Osteoblast (primary cell): ENCODE data around the gene NSMCE1. TPM values are rescaled to one million over a fixed set of nuclear protein-coding genes. Genes with fewer than 3 reads are reported as not detected.

Experiments
- DNase-seq: peaks from one replicate; pipeline ENCODE4 v3.0.0; 2011; ENCODE audit warnings: low spot score, mixed read lengths; ENCODE audit not compliant: insufficient read length; ENCODE audit errors: missing footprints
- H2AFZ ChIP-seq: 2 replicates; pipeline ENCODE4 v1.6.0; 2011; ENCODE audit warnings: mild to moderate bottlenecking, low read length
- H3K27ac ChIP-seq: 2 replicates; pipeline ENCODE4 v1.5.1; 2011; ENCODE audit warnings: mild to moderate bottlenecking, low read depth, low read length, moderate library complexity
- H3K27me3 ChIP-seq: 2 replicates; pipeline ENCODE4 v1.6.0; 2012; ENCODE audit warnings: mild to moderate bottlenecking, control low read depth, inconsistent platforms, low read length, moderate library complexity; ENCODE audit not compliant: insufficient read depth
- H3K36me3 ChIP-seq: 2 replicates; pipeline ENCODE4 v1.5.1; 2011; ENCODE audit warnings: mild to moderate bottlenecking, low read length, control low read depth, moderate library complexity; ENCODE audit not compliant: insufficient read depth
- H3K4me1 ChIP-seq: 2 replicates; pipeline ENCODE4 v1.5.1; 2011; ENCODE audit warnings: mild to moderate bottlenecking, low read length, control low read depth, moderate library complexity; ENCODE audit not compliant: insufficient read depth
- H3K4me2 ChIP-seq: 2 replicates; pipeline ENCODE4 v1.6.0; 2011; ENCODE audit warnings: mild to moderate bottlenecking, low read length; ENCODE audit not compliant: insufficient read depth
- H3K4me3 ChIP-seq: fragments of 200-600 bp; sonication (generic); 3 replicates; pipeline ENCODE4 v1.5.1; 2012; ENCODE audit warnings: mild to moderate bottlenecking, low read length, inconsistent platforms; ENCODE audit not compliant: insufficient read depth
- H3K79me2 ChIP-seq: 2 replicates; pipeline ENCODE4 v1.6.0; 2012; ENCODE audit warnings: mild to moderate bottlenecking, low read length, control low read depth, inconsistent platforms; ENCODE audit not compliant: insufficient read depth
- H3K9me3 ChIP-seq: 2 replicates; pipeline ENCODE4 v1.5.1; 2011; ENCODE audit warnings: low read depth, low read length, control low read depth
- H4K20me1 ChIP-seq: 2 replicates; pipeline ENCODE4 v1.6.0; 2012; ENCODE audit warnings: mild to moderate bottlenecking, low read length, control low read depth; ENCODE audit not compliant: insufficient read depth
- total RNA-seq: library from RNA; depleted of rRNA; stranded (reverse); fragments of >200 nt; gene quantifications from 2 replicates; pipeline ENCODE4 v1.2.3, GENCODE V29; 2012
- TF ChIP-seq, protein P1 (sequence below): IDR thresholded peaks from 2 replicates; pipeline ENCODE4 v1.5.1; 2011; ENCODE audit warnings: mild to moderate bottlenecking, low read depth, low read length, moderate library complexity; ENCODE audit errors: extremely low read depth

NSMCE1 gene
- total RNA-seq, 1 donor: 57.9 TPM

DNA sequence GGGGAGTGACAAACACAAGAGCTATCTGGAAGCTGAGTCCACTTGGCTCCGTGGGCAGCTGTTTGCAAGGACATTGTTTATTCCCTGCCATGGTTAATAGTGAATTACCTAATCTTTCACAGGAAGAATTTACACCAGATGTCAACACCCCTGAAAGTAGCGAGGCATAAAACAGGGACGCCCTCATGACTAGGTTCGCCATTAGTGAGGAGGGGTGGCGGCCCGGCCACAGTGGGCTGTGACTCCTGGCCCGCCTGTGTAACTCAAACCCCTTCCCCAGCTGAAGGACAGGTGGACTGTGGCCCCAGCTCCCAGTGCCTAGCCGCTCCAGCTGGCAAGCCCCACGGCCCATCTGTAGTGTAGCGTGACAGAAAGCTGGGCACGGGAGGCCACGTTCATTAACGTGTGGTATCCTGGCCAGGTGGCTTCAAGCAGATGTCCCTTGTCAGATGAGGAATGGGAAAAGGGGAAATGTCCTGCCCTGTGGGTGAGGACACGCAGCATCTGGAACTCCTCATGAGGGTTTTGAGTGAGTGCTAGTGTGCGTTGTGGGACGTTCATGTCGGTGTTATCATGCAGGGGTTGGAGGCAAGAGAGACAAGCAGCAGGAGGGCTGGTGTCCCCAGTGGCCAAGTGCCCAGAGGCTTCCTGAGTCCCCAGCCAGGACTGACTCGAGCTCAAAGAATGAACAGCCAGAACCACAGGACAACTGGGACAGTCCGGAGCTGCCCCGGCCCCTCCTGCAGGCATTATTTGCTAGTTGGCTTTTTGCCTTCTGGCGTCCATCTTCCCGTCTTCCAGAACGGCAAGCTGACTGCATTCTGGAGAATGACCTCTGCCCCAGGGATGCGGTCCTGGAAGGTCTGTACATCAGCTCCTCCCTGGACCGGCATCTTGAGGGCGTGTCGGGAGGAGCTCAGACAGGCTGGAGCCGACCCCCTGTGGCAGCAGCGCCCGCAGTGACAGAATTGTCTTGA is 46.0 kb downstream of the NSMCE1 start:
- Histone ChIP-seq H3K27ac (no peak overlapping the region), H3K27me3 (no peaks in the 10 kb centered on the region), H3K36me3 (peaks cover 6% of the 10 kb centered on the region), H3K4me3 (no peak overlapping the region), H4K20me1 (no peaks in the 10 kb centered on the region), H3K9me3 (no peaks in the 10 kb centered on the region), H3K79me2 (no peaks in the 10 kb centered on the region), H3K4me2 (no peak overlapping the region), H3K4me1 (peaks cover 2% of the 10 kb centered on the region), H2AFZ (no peak overlapping the region)
- TF ChIP-seq, protein P1, sequence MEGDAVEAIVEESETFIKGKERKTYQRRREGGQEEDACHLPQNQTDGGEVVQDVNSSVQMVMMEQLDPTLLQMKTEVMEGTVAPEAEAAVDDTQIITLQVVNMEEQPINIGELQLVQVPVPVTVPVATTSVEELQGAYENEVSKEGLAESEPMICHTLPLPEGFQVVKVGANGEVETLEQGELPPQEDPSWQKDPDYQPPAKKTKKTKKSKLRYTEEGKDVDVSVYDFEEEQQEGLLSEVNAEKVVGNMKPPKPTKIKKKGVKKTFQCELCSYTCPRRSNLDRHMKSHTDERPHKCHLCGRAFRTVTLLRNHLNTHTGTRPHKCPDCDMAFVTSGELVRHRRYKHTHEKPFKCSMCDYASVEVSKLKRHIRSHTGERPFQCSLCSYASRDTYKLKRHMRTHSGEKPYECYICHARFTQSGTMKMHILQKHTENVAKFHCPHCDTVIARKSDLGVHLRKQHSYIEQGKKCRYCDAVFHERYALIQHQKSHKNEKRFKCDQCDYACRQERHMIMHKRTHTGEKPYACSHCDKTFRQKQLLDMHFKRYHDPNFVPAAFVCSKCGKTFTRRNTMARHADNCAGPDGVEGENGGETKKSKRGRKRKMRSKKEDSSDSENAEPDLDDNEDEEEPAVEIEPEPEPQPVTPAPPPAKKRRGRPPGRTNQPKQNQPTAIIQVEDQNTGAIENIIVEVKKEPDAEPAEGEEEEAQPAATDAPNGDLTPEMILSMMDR: no peak
- DNase-seq: peak; percentile 82

DNA sequence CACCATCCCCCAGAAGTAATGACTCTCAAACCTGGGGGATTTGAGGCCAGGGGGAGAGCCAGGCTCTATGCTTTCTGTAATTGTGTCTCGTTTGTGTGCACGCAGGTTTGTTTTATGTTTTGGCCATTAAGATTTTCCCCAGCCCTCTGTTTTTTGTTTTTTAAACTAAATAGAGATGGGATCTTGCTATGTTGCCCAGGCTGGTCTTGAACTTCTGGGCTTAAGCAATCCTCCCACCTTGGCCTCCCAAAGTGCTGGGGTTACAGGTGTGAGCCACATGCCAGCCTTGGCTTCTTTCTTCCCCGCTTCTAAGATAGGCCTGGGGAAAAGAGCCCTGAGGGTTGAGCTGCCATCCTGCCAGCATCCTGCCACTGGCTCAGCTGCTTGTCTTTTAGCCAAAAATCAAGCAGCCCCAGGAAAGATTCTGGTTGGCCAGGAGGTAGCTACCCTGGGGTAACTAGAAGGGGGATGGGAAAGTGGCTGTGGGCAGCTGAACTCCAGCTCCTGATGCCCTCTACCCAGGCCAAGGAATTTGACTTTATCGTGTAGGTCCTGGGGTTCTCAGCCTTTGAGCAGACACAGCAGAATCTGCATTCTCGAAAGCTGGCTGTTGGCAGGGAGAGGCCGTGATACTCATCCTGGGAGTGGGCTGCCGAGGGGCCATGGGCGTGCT is 46.9 kb downstream of the NSMCE1 start:
- Histone ChIP-seq H3K36me3 (peaks cover 3% of the 10 kb centered on the region), H3K27ac (no peak overlapping the region), H3K4me2 (no peak overlapping the region), H3K4me1 (peaks cover 2% of the 10 kb centered on the region), H3K4me3 (no peak overlapping the region), H3K27me3 (no peaks in the 10 kb centered on the region), H3K9me3 (no peaks in the 10 kb centered on the region), H3K79me2 (no peaks in the 10 kb centered on the region), H2AFZ (no peak overlapping the region), H4K20me1 (no peaks in the 10 kb centered on the region)
- TF ChIP-seq, protein P1: no peak
- peak; percentile 38 for DNase-seq

DNA sequence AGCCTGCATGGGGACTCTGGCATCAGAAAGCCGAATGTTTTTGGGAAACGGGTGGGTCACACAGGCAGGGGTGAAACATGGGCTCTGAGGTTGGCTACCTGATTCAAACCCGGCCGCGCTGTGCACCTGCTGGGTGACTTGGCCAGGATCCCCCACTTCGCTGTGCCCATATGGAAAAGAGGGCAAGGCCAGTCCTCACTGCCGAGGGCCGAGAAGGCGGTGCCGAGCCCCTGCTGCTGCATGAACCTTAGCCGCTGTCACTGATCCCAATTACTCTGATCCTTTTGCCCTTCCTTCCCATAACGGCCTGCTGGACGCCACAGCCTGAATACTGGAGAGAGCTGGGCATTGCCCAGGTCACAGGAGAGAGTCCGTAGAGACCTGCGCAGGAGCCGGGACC is 47.6 kb downstream of the NSMCE1 start:
- TF ChIP-seq, protein P1: no peak
- DNase-seq: peak; percentile 55
- Histone ChIP-seq H3K4me3 (no peak overlapping the region), H4K20me1 (no peaks in the 10 kb centered on the region), H3K9me3 (no peaks in the 10 kb centered on the region), H3K4me1 (peaks cover 2% of the 10 kb centered on the region), H3K27ac (no peak overlapping the region), H3K27me3 (no peaks in the 10 kb centered on the region), H2AFZ (no peak overlapping the region), H3K4me2 (no peak overlapping the region), H3K36me3 (peaks cover 3% of the 10 kb centered on the region), H3K79me2 (no peaks in the 10 kb centered on the region)

DNA sequence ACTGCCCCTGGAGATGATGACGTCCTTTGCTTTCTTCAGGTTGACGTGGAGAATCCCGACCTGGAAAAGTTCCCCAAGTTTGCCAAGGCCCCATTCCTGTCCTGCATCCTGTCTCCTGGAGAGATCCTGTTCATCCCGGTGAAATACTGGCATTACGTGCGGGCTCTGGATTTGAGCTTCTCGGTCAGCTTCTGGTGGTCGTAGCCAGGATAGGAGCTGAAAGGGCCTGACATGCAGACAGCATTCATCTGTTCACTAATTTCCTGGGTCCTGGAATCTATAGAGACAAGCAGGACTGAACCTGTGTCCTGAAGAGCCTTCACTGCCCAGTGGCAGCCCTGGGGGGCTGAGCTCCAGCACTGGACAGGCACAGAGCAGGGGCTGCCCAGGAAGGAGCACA is 48.0 kb downstream of the NSMCE1 start:
- H3K36me3 ChIP-seq: peaks cover 3% of the 10 kb centered on the region
- no peak overlapping the region for H2AFZ ChIP-seq
- no peaks in the 10 kb centered on the region for H3K9me3 ChIP-seq
- DNase-seq: peak; percentile 73
- H3K79me2 ChIP-seq: no peaks in the 10 kb centered on the region
- H3K4me1 ChIP-seq: peaks cover 2% of the 10 kb centered on the region
- H3K27ac ChIP-seq: no peak overlapping the region
- TF ChIP-seq, protein P1: no peak
- H4K20me1 ChIP-seq: no peaks in the 10 kb centered on the region
- no peak overlapping the region for H3K4me3 ChIP-seq
- no peak overlapping the region for H3K4me2 ChIP-seq
- no peaks in the 10 kb centered on the region for H3K27me3 ChIP-seq
